ENCODE measurements around the gene C9orf50. TPM values are rescaled to one million over a fixed set of nuclear protein-coding genes. Genes with fewer than 3 reads are reported as not detected.

C9orf50 gene
- total RNA-seq, 1 donor from 2014 or later, result not detected

GRCh38 chr9:129567842-129568559 lies 52.9 kb downstream of the C9orf50 start:
- Histone ChIP-seq H3K27ac (peak overlapping the region; percentile 78 to 80), H3K4me3 (peak overlapping the region; percentile 54 to 66), H3K27me3 (no peaks in the 10 kb centered on the region), H3K4me1 (peaks cover 8 to 18% of the 10 kb centered on the region in 2 donors), H3K9me3 (no peaks in the 10 kb centered on the region), H3K36me3 (no peaks in the 10 kb centered on the region)
- intact Hi-C loops (cut with DNase I), result loop anchor here (1.0 to 2.0 kb wide), 3 partner anchors 18 to 39 kb away; no protein-coding TSS in a partner anchor
- no peak for TF ChIP-seq CTCF (IDR thresholded peaks at IDR 0.05)
- peak in 1 of 2 donors; percentile 76 for DNase-seq (ENCODE audit: low spot score in 2 of 2)

- peaks cover 8 to 18% of the 10 kb centered on the region in 2 donors for H3K4me1 ChIP-seq
- peak overlapping the region in 1 of 2 donors; percentile 66 for H3K4me3 ChIP-seq
- H3K36me3 ChIP-seq, result no peaks in the 10 kb centered on the region
- H3K27ac ChIP-seq, result peak overlapping the region in 1 of 2 donors; percentile 80
- no peak for TF ChIP-seq CTCF (IDR thresholded peaks at IDR 0.05)
- H3K9me3 ChIP-seq, result no peaks in the 10 kb centered on the region
- no peaks in the 10 kb centered on the region for H3K27me3 ChIP-seq
- no peak for DNase-seq (ENCODE audit: low spot score in 2 of 2)
- intact Hi-C loops (cut with DNase I), result no loop called here
Observed at GRCh38 chr9:129567329-129567728, 53.6 kb downstream of the C9orf50 start.

- no peak overlapping the region for H3K4me3 ChIP-seq
- no peaks in the 10 kb centered on the region for H3K27me3 ChIP-seq
- H3K36me3 ChIP-seq, result no peaks in the 10 kb centered on the region
- H3K27ac ChIP-seq, result peak overlapping the region in 1 of 2 donors; percentile 80
- TF ChIP-seq CTCF (IDR thresholded peaks at IDR 0.05), result no peak
- no peak for DNase-seq (ENCODE audit: low spot score in 2 of 2)
- peaks cover 8 to 18% of the 10 kb centered on the region in 2 donors for H3K4me1 ChIP-seq
- intact Hi-C loops (cut with DNase I), result no loop called here
- no peaks in the 10 kb centered on the region for H3K9me3 ChIP-seq
Observed at GRCh38 chr9:129566563-129567266, 54.2 kb downstream of the C9orf50 start.

GRCh38 chr9:129562917-129563316 lies 58.0 kb downstream of the C9orf50 start:
- Histone ChIP-seq H3K36me3 (no peaks in the 10 kb centered on the region), H3K27me3 (no peaks in the 10 kb centered on the region), H3K9me3 (no peaks in the 10 kb centered on the region), H3K4me3 (no peak overlapping the region), H3K27ac (no peak overlapping the region), H3K4me1 (no peaks in the 10 kb centered on the region)
- DNase-seq (ENCODE audit: low spot score in 2 of 2), result no peak
- intact Hi-C loops (cut with DNase I), result no loop called here
- TF ChIP-seq CTCF (IDR thresholded peaks at IDR 0.05), result no peak

- no peaks in the 10 kb centered on the region for H3K36me3 ChIP-seq
- no peaks in the 10 kb centered on the region for H3K4me1 ChIP-seq
- TF ChIP-seq CTCF (IDR thresholded peaks at IDR 0.05), result no peak
- H3K27ac ChIP-seq, result no peak overlapping the region
- DNase-seq (ENCODE audit: low spot score in 2 of 2), result no peak
- no peaks in the 10 kb centered on the region for H3K9me3 ChIP-seq
- no peak overlapping the region for H3K4me3 ChIP-seq
- intact Hi-C loops (cut with DNase I), result no loop called here
- no peaks in the 10 kb centered on the region for H3K27me3 ChIP-seq
Observed at GRCh38 chr9:129562514-129562913, 58.4 kb downstream of the C9orf50 start.

Other genes starting within 250 kb of the C9orf50 start
- 6.9 TPM for gene NTMT1, start 5.1 kb upstream of the C9orf50 start, total RNA-seq
- 29.7 TPM for gene ASB6, start 21.1 kb upstream of the C9orf50 start, total RNA-seq
- 112 TPM for gene PRRX2, start 44.5 kb upstream of the C9orf50 start, total RNA-seq
- 8.9 TPM for gene PTGES, start 131.9 kb upstream of the C9orf50 start, total RNA-seq
- 51.7 TPM for gene TOR1B, start 182.1 kb upstream of the C9orf50 start, total RNA-seq
- gene TOR1A, start 203.0 kb upstream of the C9orf50 start, total RNA-seq, result 67.7 TPM
- gene C9orf78, start 214.2 kb upstream of the C9orf50 start, total RNA-seq, result 19.2 TPM
- 34.0 TPM for gene USP20, start 214.4 kb upstream of the C9orf50 start, total RNA-seq